UCSD-AML1 (cell line): ENCODE data around the gene TWIST2.

ENCODE experiments used
- DNase-seq: peaks from one replicate; lab custom pipeline; 2025; ENCODE audit not compliant: unreplicated experiment; lab: John Stamatoyannopoulos, UW

Gene TWIST2

GRCh38 chr2:238916176-238916874 is 68.4 kb downstream of the TWIST2 start:
- DNase-seq: no peak

DNA sequence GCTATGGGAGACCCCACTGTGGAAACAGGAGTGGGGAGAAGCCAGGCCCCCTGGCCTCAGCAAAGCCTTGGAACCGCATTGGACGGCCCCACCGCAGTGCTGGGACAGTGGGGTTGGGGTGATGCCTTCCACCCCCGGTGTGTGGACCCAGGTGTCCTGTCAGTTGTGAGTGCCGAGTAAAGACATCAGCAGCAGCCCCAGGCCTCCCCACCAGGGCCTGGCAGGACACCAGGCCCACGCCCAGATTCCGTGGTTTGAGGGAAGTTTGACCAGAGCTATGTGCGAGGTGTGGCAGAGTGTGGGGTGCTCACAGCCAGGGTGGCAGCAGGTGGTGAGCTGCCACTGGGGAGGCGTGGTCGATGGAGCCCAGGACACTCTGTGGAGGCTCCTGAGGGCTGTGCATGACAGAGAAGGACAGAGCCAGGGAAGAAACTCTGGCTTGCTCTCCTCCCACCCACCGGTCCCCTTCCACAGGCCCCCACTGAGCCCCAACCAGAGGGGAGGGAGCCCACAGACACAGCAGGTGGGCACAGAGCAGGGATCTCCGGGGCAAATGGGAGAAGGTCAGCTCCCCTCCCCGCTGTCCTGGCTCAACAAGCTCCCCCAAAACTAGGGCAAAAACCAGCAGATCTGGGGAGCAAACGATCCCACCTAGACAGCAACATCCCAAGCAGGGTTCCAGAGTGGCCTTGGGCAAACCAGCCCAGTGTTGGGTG is 69.1 kb downstream of the TWIST2 start:
- DNase-seq: no peak

DNA sequence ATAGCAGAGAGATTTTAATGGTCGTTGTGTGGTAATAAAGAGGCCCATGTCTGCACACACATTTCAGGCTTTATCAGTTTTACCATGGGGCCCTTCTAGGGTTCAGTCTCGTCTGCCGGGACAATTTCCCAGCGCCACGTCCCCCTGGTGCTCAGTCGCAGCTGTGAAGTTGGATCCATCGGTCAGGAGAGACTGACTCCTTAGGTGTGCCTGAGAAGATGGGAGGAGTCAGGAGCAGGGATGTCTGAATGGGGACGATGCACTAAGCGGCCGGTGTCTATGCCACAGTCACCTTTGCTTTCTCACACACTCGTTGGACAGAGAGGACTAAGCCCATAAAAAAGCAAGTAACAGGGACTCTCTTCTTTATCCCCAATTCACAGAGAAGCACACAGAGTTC is 71.4 kb downstream of the TWIST2 start:
- no peak for DNase-seq

DNA sequence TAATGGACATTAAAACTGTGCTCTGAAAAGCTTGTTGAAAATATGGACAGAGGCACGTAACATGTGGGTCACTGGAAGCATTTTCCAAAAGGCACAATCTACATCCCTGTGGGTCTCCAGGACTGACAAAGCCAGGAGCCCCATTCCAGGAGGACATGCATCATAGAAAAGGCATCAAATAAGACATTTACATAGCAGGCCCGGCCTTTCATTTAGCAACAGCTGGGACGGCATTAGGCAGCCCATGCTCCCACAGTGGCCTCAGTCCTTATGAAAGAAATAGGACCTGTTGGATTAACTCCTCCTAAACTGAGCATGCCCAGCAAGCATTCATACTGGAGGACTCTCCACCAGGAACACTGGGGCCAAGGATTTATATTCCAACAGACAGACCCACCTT is 72.2 kb downstream of the TWIST2 start:
- no peak for DNase-seq

- no peak for DNase-seq
These were observed 72.7 kb downstream of the TWIST2 start for GRCh38 chr2:238920601-238921001.

DNA sequence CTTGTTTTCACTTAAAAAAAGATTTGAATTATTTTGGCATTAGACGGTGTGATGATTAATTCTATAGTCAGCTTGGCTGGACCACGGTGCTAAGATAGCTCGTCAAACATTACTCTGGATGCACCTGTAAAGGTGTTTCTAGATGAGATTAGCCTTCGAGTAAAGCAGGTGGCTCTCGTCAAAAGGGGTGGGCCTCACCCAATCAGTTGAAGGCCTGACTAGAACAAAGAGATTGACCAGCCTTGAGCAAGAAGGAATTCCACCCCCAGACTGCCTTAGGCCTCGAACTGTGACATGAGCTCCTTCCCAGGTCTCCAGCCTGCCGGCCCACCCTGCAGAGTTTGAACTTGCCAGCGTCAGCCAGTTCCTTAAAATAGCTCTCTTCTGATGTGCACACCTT is 73.4 kb downstream of the TWIST2 start:
- no peak for DNase-seq

- DNase-seq: no peak
These were observed 73.9 kb downstream of the TWIST2 start for GRCh38 chr2:238921681-238922319.

GRCh38 chr2:238922435-238922834 is 74.5 kb downstream of the TWIST2 start:
- DNase-seq: no peak

DNA sequence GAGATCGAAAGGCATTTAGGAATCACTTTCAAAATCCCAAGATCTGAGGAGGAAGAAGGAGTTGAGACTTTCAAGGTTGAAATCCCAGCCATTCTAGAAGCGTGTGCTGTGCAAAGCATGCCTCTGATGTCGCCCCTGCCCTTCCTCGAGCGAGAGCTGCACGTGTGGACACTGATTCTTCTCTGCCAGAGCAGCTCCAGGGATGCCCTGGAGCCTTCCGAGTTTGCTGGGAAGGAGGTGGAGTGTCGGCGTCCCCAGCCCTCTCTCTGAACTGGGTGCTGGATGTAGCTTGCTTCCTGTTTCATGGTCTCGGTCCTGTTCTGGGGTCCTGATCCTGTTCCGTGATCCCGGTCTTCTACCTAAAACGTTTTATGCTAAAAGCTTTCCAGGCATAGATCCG is 76.1 kb downstream of the TWIST2 start:
- DNase-seq: no peak

- DNase-seq: no peak
These were observed 76.9 kb downstream of the TWIST2 start for GRCh38 chr2:238924796-238925195.

DNA sequence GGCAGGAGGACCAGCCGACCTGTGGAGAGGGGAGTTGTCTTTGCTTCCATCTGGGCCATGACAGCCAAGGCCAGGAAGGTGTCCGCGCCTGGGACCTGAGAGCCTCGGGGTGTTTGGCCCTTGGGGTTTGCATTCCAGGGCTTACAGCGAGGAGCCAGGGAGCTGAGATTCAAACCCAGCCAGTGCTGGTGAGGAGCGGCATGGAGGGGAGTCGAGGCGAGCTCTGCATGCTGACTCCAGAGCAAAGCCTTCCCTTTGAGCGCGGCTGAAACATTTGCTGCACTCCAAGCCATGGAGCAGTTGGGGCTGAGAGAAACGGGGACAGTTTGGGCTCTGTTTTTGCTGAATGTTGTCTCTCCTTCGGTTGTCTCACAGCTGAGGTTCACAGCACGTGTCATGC is 77.4 kb downstream of the TWIST2 start:
- no peak for DNase-seq

DNA sequence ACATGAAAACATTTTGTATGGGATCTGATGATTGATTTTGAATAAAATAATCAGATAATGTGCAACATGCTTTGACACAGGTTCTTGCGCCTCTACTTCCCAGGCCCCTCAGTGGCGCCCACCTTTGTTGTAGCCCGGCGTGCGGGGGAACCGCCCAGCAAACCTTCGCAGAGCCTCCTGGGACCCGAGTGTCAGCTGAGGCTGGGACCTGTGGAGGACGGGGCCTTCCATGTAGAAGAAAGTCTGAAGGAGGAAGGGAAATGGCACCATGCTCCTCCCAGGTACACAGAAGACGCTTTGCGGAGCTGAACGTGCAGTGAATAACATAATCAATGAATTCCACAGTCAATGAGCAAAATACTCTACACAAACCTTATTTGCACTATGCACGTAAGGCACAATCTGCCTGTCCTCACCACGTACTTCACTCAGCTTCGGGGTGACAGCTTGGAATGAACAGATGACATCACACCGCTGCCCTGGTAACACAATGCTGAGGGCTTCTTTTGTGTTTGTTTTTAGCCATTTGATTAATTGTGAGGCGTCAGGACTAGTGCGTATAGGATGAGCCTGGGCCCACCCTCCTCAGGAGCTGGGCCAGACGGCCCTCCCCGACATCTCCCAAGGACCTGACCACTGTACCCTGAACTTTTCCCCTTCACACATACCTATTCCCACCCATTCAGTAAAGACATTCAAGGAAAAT is 78.1 kb downstream of the TWIST2 start:
- DNase-seq: no peak

GRCh38 chr2:238926761-238927611 is 79.1 kb downstream of the TWIST2 start:
- DNase-seq: no peak

DNA sequence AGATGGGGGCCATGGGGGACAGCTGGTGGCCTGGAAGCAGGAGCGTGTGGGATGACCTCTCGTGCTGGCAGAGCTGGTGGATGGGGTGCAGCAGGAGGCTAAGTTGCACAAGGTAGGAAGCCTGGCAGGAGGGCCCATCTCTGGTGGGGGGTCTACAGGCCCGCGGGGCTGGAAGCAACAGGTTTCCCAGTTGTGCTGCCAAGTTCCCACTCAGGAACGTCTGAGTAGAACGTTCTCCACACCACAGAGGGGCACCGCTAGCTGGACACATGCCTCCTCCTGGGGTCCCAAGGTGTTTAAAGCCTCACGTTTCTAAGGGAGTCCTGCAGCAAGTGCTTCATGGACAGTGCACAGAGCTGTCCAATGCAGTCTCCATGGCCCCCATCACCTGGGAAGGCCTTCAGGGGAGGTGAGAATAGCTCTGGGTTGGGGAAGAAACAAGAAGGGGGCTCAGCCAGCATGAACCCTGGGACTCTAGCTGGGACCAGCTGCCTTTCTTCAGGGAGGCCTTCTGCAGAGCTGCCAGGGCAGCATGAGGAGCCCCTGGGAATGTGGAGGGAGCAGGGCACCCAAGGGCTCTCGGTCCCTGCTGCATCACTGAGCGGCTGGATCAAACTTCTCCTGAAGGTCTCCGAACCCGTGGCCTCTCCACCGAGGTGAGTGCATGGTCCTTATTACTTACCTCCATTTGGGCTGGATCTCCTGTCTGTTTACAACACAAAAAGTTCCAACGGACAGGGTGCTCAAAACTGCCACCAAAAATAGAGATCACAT is 80.0 kb downstream of the TWIST2 start:
- no peak for DNase-seq

GRCh38 chr2:238928520-238929241 is 80.8 kb downstream of the TWIST2 start:
- no peak for DNase-seq

DNA sequence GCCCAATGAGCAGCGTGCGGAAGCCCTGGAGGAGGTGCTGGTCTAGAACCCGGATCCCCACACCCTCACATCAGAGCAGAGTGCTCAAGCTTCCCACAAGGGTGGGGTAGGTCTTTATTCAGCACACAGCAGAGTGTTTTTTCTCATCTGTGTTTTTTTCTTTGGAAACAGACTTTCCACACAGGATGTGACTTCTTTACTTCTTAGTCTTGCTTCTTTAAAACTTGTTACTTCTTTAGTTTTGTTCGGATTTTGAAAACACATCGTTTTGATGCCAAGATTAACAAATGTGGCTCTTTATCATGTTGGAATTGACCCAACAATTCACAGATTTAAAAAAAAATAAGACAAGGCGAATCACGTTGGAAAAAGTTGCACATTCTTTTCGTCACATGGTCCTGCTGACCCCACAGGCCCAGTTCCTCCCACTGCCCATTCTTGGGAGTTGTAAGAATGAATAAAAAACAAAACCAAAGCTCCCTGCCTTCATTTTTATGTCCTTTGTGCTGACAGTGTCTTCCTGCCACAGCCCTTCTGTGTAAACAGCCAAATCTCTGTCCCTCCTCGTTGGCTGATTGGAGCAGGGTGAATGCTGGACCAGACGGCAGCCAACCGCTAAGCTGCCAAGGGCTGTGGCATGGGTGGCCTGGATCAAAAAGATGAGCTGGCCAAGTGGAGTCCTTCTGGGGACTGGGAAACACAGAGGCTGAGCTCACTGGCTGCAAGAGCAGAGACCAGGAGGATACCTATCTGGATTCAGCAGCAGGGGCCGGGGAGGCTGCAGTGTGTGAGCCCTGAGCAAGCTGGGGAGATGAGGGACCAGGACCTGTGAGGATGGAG is 81.6 kb downstream of the TWIST2 start:
- DNase-seq: no peak

GRCh38 chr2:238930216-238930615 is 82.3 kb downstream of the TWIST2 start:
- no peak for DNase-seq
